H1 (cell line): ENCODE measurements around the gene FHIT. TPM values are rescaled to one million over a fixed set of nuclear protein-coding genes. Genes with fewer than 3 reads are reported as not detected.

Experiments used
- JUND ChIP-seq: IDR thresholded peaks from 2 replicates; pipeline ENCODE4 v1.6.1; 2011; ENCODE audit warnings: mild to moderate bottlenecking, improper control_type of control experiment, low read length
- KDM1A ChIP-seq: fragments of 200-600, 300-600 bp; sonication (generic); IDR thresholded peaks from 2 replicates; pipeline ENCODE4 v1.7.1; 2016; ENCODE audit warnings: mild to moderate bottlenecking, low read length, borderline replicate concordance
- POLR2A ChIP-seq, 2 experiments: IDR thresholded peaks; 1 replicate in 1 of 2; 2 replicates in 1 of 2; pipeline ENCODE4 v1.6.1; 2011; ENCODE audit warnings: low read depth in 2 of 2, low read length in 2 of 2, mild to moderate bottlenecking in 2 of 2; ENCODE audit errors: control extremely low read depth in 1 of 2
- SP1 ChIP-seq: IDR thresholded peaks from 2 replicates; pipeline ENCODE4 v1.6.1; 2011; ENCODE audit warnings: low read depth, low read length
- TEAD4 ChIP-seq: IDR thresholded peaks from 2 replicates; pipeline ENCODE4 v1.6.1; 2012; ENCODE audit warnings: low read depth, low read length, inconsistent platforms, mixed read lengths
- polyA plus RNA-seq, 7 experiments: library from polyadenylated mRNA; depleted of rRNA in 3 of 7; stranded (reverse) in 5 of 7; unstranded in 2 of 7; fragments of >200 nt in 5 of 7; fragments of 200-250 nt in 2 of 7; gene quantifications; 1 replicate in 5 of 7; 2 replicates in 1 of 7; 4 replicates in 1 of 7; pipeline versions ENCODE4 v1.2.1 to v1.2.3, GENCODE V29; 2011 to 2013; ENCODE audit warnings: missing spikeins in 2 of 7, mixed read lengths in 2 of 7
- total RNA-seq: library from RNA; stranded (reverse); fragmentation: NEBNext Ultra II Directional; extraction: Animal tissue kit (Norgen Biotek cat#: 25700); gene quantifications from 2 replicates; pipeline ENCODE4 v1.2.1, GENCODE V29; 2021
- TF ChIP-seq, protein P1 (sequence below): IDR thresholded peaks from 2 replicates; pipeline ENCODE4 v1.6.1; 2012; ENCODE audit warnings: inconsistent platforms

Gene FHIT
- total and polyA plus RNA-seq, 2 of the 8 experiments (the other 6 are each of a cell fraction or from before 2014, with no cell fraction given) = 1.2 to 3.2 TPM

DNA sequence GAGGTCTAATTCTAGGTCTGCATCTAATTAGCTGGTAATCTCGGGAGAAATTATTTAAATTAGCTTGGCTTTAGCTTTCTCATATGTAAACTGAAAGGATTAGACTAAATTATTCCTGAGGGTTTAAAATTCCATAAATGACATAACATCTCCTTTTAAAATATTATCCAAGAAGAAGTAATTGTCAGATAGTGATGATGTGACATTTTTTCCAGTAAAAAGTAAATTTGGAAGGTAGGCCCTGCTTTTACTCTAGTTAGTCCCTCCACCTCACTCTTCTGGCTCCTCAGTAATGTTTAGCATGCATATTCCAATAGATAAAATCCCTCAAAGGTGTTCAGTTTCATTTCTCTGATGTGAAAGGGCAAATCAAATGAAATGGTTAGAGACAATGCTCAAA lies 215.7 kb downstream of the FHIT start (continued):
- TF ChIP-seq, protein P1, sequence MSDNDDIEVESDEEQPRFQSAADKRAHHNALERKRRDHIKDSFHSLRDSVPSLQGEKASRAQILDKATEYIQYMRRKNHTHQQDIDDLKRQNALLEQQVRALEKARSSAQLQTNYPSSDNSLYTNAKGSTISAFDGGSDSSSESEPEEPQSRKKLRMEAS = no peak
- TF ChIP-seq POLR2A (IDR thresholded peaks at IDR 0.05; ENCODE audit: control extremely low read depth in 1 of 2, low read depth in 2 of 2, low read length in 2 of 2) = no peak
- TF ChIP-seq TEAD4 = no peak
- TF ChIP-seq KDM1A = no peak
- no peak for TF ChIP-seq SP1
- no peak for TF ChIP-seq JUND
